DMS 273 (cell line): ENCODE data around the gene ADAMTS12.
A peak's percentile ranks its signal among the peaks of the same experiment; 100 is the strongest.
"Not testable (repeated sequence)": the region's sequence is repeated elsewhere in the genome, so short reads cannot be mapped to it uniquely, and the experiment has no call there.

Experiments
- DNase-seq: peaks from one replicate; lab custom pipeline; 2025; ENCODE audit not compliant: unreplicated experiment; lab: John Stamatoyannopoulos, UW

Gene ADAMTS12

GRCh38 chr5:33549982-33550567 is 341.7 kb downstream of the ADAMTS12 start:
- DNase-seq, result no peak

DNA sequence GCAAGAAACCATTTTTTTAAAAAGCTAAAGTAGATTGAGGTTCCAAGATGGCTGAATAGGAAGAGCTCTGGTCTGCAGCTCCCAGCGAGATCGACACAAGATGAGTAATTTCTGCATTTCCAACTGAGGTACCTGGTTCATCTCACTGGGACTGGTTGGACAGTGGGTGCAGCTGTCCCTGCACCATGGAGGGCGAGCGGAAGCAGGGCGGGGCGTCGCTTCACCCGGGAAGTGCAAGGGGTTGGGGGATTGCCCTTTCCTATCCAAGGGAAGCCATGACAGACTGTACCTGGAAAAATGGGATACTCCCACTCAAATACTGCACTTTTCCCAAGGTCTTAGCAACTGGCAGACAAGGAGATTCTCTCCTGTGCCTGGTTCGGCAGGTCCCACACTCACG is 352.0 kb downstream of the ADAMTS12 start:
- DNase-seq, result not testable (repeated sequence)

DNA sequence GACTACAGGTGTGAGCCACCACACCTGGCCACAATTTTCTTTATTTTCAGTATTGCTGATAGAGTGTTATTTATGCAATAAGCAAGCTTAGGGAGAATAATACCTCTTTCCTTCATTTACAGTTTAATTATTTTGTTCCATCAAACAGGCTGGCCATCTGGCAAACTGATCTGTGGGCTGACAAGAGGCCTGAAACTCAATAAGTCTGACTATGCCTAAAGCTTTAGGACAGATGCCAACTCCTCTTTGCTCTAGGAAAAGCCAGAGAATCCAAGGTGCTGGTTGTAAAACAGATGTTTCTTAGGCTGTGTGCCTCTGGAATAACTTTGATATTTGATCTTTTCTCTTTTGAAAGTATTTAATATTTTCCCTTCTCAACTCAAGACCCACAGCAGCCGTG is 352.6 kb downstream of the ADAMTS12 start:
- peak; percentile 63 for DNase-seq

DNA sequence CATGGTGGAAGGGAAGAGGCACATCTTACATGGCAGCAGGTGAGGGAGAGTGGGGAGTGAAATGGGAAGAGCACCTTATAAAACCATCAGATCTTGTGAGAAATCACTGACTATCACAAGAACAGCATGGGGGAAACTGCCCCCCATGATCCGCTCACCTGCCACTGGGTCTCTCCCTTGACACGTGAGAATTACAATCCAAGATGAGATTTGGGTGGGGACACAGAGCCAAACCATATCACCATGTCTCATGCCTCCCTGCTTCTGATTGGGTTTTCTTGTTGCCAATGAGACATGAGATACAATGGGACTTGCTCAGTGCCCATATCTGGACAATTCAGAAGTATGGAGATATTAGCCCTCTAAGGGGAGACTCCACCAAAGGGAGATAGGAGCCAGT is 353.6 kb downstream of the ADAMTS12 start:
- no peak for DNase-seq

DNA sequence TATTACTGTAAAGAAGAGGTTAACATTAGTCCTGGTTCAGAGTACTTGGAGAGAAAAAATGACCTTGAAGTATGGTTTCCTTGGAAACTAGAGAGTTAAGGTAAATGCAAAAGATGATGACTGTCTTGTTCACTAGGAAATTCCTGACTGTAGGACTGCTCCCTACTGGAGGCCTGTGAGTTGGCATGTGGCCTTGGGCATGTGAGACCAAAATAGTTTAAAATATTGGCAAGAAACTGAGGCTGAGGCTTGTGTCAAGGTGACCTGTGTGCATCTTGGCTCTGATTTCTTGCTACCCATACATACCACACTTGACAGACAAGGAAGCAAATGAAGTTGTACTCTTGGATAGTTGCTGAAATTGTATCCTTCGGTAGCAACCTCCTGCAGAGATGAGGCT is 354.6 kb downstream of the ADAMTS12 start:
- DNase-seq, result no peak

- no peak for DNase-seq
These were observed 355.0 kb downstream of the ADAMTS12 start for GRCh38 chr5:33536802-33537201.

DNA sequence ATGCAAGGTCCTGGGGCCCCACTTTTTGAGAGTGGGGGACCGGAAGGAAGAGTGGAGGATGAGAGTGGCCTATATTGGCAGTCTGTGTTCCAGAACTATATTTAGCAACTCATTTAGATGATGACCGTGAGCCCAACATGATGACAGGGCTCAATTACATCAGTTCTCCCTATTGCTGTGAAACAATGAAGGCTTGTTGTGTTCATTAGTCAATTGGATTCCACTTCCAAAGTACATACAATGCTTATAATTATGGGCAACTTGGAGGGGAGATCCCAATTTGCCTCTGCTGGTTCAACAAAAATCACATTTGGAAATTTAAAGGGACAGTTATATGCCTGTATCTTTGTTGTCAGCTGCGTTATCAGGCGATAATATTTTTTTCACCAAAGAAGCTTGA is 360.0 kb downstream of the ADAMTS12 start:
- no peak for DNase-seq

- DNase-seq, result no peak
These were observed 360.8 kb downstream of the ADAMTS12 start for GRCh38 chr5:33531037-33531298.

- DNase-seq, result peak; percentile 3
These were observed 361.4 kb downstream of the ADAMTS12 start for GRCh38 chr5:33530183-33531036.

DNA sequence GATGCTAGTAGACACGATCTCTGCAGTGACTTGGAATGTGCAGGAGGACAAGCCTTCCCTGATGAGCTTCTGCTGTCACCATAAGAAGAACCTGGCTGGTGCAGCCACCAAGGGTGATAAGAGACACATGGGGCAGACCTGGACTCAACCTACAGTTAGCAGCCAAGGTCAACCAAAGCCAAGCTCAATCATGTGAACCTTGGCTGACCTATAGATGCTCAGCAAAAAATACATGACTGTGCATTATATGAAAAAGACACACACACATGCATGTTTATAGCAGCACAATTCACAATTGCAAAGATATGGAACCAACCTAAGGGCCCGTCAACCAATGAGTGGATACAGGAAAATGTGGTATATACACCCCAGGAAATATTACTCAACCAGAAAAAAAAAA is 364.1 kb downstream of the ADAMTS12 start:
- DNase-seq, result no peak

- DNase-seq, result no peak
These were observed 365.0 kb downstream of the ADAMTS12 start for GRCh38 chr5:33526755-33527154.

- no peak for DNase-seq
These were observed 367.3 kb downstream of the ADAMTS12 start for GRCh38 chr5:33524476-33524875.

- DNase-seq, result no peak
These were observed 368.5 kb downstream of the ADAMTS12 start for GRCh38 chr5:33523208-33523771.

GRCh38 chr5:33516421-33516820 is 375.4 kb downstream of the ADAMTS12 start:
- DNase-seq, result no peak

GRCh38 chr5:33515366-33515765 is 376.4 kb downstream of the ADAMTS12 start:
- not testable (repeated sequence) for DNase-seq

DNA sequence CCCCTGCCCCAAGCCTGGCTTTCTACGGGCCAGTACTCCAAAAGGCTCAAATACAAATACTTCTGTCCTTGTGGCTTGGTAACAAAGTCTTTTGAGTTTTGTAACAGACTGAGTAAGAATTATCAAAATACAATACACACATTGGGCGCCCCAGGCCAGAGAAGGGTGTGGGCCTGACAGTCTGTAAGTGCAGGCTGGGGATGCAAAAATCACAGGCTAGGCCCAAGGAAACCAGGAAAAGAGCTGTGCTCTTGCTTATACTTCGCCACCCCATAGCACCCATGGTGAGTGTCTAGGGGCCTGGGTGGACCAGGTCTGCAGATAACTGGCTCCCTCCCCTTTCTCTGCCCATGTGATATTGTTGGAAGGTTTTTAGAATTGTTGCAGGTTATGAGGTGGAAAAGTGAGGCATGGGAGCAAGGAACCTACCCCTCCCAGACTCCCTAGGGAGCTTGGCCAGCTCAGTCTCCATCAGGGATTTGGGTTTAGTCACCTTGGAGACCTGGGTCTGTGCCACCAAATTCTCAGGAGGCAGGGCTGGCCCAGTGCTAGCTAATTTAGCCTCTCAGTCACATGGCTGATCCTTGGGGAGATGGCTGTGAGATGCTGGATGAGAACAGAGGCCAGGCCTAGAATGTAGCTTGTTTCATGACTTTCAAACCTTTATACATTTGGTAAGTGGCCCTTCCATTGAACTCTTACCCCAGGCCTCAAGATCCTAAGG is 378.2 kb downstream of the ADAMTS12 start:
- no peak for DNase-seq

GRCh38 chr5:33509036-33509435 is 382.8 kb downstream of the ADAMTS12 start:
- DNase-seq, result no peak

DNA sequence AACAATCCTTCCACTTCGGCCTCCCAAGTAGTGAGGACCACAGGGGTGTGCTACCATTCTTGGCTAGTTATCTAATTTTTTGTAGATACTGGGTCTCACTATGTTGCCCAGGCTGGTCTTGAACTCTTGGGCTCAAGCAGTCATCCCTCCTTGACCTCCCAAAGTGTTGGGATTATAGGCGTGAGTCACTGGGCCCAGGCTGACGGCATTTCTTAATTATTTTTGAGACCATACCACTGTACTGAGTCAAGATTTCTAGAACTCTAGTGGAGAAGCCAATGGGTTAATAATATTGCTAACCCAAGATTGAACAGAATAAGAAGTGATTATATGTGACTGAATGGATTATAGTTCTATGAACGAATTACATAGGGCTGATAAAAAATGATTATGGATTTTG is 384.4 kb downstream of the ADAMTS12 start:
- no peak for DNase-seq

DNA sequence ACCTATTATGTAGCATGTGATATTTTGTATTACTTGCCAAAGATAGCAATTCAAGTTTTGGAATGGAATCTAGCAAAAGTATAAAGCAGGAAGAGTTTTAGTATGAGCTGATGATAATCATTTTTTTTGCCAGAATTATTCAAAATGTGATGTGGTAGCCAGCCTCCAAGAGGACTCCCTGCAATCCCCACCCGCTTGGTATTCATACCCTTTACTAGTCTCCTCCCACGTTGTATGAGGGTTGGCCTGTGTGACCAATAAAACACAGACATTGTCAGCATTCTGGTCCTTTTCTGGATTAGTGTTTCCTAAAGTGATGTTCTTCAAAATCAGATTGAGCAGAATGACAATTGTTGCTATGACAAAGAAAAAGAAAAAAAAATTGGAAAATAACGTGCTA is 387.2 kb downstream of the ADAMTS12 start:
- no peak for DNase-seq

- DNase-seq, result no peak
These were observed 389.9 kb downstream of the ADAMTS12 start for GRCh38 chr5:33501899-33502298.

DNA sequence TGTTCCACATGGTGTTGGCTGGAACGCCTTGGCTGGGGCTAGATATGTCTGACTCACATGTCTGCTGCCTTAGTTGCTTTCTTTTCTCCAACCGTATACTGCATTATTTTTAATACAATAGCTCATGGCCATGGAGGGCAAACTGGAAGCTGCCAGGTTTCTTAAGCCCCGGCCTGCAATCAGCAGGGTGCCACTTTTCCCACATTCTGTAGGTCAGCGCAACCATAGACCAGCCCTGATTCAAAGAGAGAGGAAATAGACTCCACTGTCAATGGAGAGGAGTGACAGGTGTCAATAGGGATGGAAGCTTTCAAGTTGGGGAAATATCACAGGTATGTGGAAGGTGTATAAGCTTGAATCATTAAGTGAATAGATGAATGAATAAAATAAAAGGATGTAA is 390.5 kb downstream of the ADAMTS12 start:
- no peak for DNase-seq

GRCh38 chr5:33494466-33494865 is 397.3 kb downstream of the ADAMTS12 start:
- no peak for DNase-seq
